Endometrium (tissue), 2 donors: Measurements from ENCODE around the gene IL27RA.

Source experiments
- FAIRE-seq: peaks from 2 replicates; lab custom pipeline; 2012; peaks lifted over from hg19 to GRCh38; lab: Jason Lieb, UNC
- donor health status: control.
- donor health status: control.

IL27RA gene

DNA sequence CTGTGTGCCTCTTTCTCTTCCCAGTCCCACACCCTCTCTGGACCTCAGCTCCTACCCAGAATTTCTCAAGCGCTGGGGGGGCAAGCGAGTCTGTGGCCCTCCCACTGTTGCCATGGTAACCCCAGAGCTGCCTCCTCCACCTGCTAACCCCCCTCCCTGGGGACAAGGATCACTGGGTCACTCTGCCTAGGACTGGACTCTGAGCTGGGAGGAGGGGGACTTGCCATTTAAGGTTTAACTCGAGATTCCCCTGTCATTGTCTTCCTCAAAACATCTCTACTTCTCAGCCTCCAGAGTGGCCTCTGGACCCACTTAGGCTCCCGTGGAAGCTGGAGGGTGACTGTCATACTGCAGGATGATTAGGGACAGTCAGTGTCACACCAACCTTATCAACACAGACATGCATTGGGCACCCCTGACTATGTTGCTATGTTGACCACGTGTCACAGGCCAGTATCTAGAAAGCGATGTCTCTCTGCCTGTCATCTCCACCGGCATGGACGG lies 28.1 kb downstream of the IL27RA start:
- FAIRE-seq = no peak

DNA sequence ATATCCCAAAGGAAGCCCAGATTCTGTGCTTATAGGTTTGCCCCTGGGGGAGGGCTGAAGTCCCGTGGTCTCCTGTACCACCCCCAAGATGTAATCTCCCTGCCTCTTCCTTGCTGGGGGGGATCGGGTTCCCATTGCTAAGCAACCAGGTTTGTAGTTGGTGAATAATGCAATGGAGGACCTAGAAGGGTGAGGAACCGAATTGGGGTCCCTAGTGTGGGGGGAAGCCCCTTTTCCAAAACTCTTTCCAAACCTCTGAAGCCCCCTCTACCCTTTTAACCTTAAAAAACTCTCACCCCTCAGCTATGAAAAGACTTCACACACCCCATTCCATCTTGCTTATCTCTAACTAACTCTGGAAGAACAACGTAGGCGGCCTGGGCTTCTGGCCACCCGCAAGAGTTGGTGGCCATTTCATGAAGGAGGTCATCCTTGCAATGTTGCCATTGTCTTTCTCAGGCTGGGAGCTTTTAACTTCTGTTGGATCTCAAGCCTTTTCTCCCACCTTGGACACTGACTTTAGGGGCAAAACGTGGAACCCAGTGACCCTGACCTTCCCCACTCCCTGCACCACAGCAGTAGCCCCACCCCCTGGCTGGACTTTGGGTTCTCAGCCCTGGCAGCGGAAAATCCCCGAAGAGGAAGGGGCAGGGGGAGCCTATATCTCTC lies 29.7 kb downstream of the IL27RA start:
- FAIRE-seq = no peak

DNA sequence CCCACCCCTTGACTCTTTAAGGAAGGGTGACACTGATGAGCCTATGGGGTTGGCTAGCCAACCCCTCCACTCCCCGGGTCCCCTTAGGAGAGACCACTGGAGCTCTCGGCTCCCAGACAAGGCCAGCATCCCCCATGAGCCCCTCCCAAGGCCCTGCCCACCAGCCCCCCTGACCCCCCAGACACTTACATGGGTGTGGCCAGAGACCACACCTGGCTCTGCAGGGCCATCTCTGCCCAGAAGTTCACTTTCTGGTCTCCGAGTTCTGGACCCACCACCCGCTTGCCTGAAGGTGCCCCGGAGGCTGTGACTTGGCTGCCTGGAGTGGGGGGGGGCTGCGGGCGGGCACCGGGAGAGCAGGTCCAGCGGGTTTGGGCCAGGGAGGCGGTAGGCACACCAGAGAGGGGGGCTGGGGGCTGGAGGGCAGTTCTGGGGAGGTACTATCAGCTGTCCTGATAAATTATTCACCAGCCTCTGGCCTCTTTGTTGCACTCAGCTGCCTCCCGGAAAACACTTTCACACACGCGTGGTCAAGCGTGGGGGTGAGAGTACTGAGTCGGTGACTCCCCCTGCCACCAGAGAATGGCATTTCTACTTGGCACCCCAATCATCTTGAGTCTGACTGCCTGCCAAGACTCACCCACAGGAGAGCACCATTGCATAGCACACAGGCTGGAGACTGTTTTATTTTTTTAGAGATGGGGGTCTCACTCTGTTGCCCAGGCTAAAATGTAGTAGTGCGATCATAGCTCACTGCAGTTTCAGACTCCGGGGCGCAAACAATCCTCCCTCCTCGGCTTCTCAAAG lies 30.4 kb downstream of the IL27RA start, which contains the start of gene PALM3:
Gene PALM3, minus strand, starts transcription at position 326 of the 807 bp plus-strand sequence. Its CDS starts 96 bp downstream, at position 230.
- no peak for FAIRE-seq

DNA sequence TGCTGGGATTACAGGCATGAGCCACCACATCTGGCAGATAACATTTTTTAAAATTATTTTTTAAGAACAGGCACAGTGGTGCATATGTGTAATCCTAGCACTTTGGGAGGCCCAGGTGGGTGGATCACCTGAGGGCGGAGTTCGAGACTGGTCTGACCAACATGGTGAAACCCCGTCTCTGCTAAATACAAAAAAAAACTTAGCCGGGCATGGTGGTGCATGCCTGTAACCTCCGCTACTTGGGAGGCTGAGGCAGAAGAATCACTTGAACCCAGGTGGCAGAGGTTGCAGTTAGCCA lies 30.9 kb downstream of the IL27RA start:
- no peak for FAIRE-seq

DNA sequence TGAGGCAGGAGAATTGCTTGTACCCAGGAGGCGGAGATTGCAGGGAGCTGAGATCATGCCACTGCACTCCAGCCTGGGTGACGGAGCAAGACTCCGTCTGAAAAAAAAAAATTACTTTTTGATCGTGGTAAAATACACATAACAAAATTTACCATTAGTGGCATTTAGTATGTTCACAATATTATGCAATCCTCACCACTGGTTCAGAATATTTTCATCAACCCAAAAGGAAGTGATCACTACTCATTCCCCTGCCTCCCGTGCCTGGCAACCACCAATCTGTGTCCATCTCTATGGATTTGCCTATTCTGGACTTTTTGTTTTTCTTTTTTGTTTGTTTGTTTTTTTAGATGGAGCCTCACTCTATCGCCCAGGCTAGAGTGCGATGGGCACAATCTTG lies 31.5 kb downstream of the IL27RA start:
- no peak for FAIRE-seq

DNA sequence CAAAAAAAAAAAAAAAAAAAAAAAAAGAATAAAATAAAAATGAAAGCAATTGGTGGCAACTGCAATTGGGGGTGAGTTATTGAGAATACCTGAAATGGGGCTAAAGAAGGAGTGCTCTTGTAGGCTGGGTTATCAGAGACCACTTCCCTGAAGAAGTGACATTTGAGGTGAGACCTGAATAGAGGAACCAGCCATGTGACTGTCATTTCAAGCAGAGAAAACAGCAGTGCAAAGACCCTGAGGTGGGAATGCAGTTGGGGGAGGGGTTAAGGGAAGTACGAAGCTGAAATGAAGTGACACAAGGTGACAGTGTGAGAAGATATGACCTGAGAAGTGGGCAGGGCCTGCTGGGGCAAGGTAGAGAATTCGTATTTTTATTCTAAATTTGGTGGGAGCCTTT lies 34.6 kb downstream of the IL27RA start:
- FAIRE-seq = no peak

DNA sequence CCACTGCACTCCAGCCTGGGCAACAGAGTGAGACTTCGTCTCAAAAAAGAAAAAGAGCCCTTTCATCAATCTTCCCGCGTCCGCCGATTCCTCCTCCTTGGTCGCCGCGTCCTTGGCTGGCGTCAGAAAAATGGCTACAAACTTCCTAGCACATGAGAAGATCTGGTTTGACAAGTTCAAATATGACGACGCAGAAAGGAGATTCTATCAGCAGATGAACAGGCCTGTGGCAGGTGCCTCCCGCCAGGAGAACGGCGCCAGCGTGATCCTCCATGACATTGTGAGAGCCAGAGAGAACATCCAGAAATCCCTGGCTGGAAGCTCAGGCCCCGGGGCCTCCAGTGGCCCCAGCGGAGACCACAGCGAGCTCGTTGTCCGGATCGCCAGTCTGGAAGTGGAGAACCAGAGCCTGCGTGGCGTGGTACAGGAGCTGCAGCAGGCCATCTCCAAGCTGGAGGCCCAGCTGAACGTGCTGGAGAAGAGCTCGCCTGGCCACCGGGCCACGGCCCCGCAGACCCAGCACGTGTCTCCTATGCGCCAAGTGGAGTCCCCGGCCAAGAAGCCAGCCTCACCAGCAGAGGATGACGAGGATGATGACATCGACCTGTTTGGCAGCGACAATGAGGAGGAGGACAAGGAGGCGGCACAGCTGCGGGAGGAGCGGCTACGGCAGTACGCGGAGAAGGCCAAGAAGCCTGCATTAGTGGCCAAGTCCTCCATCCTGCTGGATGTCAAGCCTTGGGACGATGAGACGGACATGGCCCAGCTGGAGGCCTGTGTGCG lies 38.9 kb downstream of the IL27RA start:
- FAIRE-seq = no peak

DNA sequence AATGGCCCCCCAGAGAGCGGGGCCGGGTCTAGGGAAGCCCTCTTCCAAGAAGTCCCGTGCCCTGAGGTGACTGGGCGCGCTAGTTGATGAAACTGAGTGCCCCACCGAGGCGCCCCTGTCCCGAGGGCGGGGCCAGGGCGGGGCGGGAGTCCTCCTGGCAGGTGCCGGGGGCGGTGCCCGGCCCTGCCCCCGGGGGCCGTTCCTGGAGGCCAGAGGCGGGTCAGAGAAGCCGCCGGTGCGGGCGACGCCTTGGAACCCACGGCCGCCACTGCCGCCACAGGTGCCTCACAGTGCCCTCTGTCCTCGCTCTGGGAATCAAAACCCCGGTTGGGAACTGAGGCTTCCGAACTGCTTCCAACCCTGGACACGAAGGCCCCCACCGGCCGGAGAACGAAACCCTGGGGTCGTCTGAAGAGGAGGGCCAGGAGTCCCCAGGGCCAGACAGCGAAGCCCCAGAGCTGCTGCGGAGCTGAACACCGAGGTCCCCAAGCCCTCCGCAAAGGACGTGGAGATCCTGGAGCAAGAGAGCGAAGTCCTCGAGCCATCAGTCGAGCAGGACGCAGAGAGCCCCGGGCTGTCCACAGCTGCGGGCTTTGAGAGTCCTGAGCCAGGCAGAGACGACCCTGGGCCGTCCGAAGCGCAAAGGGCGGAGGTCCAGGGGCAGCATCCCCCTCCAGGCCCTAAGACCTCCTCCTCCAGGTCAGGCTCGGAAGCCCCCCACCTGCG lies 41.1 kb downstream of the IL27RA start, which contains the start of gene MISP3:
Gene MISP3, plus strand, starts transcription at position 252 of the 726 bp plus-strand sequence. CDS start 524 bp downstream, outside the sequence.
- no peak for FAIRE-seq

DNA sequence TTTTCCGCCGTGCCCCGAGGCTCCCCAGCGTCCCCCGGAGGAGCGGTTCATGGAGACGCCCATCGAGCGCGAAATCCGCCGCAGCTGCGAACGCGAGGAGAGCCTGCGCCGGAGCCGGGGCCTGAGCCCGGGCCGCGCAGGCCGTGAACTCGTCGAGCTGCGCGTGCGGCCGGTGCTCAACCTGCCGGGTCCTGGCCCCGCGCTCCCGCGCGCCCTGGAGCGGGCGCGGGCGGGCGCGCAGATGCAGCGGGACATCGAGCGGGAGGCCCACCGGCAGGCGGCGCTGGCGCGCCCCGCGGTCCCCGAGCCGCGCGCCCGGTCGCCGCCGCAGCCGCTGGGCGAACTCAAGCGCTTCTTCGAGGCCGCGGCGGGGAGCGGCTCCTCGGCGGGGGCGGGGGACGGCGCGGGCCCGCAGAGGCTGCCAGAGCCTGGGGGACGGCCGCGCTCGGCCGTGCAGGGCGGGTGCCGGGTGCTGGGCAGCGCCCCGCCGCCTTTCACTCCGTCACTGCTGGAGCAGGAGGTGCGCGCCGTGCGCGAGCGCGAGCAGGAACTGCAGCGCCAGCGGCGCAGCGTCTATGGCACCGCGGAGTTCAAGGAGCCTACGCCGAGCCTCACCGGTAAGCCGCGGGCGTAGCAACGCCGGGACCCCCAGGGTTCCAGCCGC lies 41.8 kb downstream of the IL27RA start:
- no peak for FAIRE-seq

DNA sequence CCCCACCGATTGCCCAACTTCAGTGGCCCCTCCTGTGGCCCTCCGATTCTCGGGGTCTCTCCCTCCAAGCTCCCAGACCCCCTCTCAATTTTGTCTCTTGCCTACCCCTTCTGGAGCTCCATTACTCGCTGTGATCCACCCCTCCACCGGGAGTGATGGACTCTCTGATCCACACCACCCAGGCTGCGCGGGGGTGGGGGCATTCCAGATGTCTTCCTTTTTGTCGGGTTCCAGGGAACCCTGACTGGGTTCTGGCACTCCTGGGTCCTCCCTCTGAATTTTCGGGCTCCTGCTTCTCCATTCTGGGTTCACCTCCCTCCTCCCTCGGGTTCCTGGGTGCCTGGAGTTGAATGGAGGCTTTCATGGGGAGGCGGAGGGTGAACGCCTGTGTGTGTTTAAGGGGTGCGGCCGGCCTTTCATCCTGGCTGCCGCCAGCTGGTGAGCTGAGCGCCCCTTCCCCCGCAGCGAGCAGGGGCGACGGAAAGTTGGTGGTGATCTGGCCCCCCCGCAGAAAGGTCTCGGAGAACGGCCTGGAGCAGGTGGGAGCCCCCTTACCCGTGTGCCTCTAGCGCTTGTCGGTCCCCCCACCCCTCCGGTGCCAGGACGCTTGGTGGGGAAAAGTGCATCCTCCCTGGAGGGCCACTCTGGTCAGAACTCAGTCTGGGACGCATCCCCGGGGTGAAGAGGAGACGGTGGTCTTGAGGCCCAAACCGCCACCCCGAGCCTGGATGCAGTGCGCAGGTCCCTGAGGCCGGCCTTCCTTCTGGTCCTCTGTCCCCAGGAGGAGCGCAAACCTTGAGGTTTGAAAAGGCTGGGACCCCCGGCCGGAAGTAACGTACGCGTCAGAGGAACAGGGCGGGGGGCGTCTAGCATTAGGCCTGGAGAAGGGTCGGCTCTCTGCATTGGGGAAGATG lies 42.6 kb downstream of the IL27RA start:
- FAIRE-seq = no peak

DNA sequence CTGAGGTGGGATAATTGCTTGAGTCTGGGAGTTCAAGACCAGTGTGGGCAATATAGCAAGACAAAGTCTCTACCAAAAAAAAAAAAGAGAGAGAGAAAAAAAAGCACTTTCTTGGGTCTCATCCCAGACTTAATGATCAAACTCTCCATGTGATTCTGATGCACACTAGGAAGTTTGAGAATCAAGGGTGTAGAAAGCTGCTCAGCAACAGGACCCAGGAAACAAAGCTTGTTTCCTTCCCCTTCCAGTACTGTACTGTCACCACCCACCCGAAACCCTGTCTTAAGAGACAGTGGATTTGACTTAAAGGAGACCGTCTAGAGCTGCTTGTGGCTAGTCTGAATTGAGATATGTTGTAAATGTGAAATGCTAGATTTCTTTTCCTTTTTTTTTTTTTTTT lies 46.8 kb downstream of the IL27RA start:
- FAIRE-seq = no peak

DNA sequence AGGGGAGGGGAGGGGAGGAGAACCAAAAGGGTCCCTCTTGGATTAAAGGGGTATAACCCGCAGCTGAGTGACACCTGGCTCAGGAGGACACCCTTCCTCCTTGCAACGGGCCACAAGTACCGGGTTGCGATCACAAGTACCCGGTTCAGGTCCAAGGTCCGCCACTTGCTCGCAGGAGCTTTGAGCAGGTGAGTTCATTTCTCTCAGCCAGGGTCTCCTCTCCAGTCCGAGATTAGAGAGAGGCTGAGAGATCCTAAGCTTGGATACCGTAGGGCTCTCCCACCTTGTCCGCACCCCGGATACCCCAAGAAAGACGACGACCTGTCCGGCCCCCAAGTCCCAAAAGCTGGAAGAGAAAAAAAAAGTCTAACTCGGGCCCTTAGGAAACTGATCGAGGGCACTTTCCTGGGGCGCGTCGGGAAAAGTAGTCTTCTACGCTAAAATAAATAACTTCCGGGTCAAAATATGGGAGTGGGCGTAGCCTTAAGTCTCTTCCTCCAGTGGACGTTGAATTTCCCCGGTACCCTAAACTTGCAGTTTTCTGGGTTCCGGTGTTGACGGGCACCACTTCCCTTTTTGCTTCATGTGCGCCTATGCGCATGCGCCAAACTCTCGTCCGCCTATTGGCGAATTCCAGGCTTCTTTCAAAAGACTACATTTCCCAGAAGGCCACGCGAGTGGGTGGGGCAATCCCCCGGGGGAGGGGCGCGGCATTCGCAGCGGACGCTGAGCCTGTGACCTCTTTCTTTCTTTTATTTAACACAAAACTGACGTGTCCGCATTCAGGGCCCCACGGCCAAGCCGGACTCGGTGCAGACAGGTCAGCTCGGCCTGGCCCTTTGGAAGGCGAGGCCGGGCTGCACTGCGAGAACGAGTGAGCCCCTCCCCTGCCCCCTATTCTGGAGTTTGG lies 49.6 kb downstream of the IL27RA start:
- FAIRE-seq = peak; percentile 99

DNA sequence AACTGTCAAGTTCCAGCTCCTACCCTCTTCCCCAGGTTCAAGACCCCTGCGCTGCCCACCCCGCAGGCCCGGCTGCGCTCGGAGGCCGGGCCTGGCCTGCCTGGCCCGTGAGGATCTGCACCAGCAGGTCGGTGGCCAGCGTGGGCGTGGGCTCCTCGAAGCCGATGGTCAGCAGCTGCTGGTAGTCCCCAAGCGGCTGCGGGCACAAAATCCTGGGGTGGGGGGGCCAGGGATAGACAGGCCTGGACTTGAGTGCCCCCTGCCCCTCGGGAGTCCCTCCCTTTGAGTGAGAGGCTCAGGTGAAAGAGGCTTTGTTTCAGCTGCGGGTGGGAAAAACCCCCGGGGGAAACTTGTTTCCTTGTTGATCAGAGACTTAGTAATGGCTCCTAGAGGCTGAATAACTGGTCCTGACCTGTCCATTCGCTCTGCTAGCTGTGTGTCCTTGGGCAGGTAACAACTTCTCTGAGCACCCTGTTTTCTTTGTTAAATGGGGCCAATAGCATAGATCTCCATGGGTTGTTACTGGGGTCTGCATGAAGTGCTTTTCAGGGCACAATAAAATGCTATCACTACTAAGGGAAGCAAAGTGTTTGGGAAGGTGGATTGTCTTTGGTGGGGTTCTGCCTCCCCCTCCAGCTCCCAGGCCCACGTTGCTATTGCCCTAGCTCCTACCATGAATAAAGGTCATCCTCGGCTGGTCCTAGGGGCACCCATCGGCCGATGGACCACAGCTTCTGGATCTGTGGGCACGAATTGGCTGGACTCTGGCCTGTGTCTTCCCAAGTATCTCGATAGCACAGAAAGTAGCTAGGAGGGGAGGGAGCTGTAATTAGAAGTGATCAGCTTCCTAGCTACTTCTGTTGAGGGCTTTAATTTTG lies 50.5 kb downstream of the IL27RA start:
- FAIRE-seq = no peak

DNA sequence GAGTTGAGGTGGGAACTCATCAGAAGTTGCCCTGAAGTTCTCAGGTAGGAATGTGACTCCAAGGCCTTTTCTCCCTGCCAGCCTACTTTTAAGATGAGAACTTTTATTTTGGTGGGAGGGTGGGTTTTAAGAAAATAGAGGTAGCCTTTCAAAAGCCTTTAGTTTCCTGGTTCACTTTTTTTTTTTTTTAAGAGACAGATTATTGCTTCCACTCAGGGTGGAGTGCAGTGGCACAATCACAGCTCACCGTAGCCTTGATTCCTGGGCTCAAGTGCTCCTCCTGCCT lies 51.1 kb downstream of the IL27RA start:
- no peak for FAIRE-seq

DNA sequence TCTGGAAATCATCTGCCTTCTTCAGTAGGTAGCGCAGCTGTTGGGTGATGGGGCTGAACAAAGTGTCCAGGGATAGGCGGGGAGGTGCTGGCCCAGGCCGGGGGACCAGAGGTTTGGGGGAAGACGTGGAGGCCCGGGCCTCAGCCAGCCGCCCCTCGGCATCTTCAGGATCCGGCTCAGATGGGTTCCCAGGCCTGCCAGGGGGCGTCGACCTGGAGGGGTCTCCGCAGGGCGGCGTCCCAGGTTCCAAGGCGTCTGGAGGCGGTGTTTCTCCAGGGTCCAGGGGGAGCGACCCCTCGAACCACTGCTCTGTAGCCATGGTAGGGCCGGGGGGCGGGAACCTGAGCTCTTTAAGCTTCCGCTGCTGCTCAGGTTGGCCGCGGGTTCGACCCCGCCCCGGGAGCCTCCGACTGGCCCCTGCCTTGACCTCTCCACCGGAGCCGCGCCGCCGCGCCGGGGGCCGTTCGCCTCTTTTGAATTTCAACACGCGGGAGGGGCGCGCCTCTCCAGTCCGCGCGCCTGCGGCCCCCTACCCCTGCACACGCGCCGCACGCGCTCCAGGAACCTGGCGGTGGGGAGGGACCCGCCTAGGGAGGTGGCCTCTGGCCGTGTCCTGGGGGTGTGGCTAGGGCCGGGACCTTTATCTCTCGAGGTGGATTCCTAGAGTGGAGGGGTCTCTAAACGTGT lies 53.9 kb downstream of the IL27RA start, which contains the start of gene C19orf67:
Gene C19orf67, minus strand, starts transcription at position 475 of the 687 bp plus-strand sequence. Its CDS starts 156 bp downstream, at position 319.
- no peak for FAIRE-seq

DNA sequence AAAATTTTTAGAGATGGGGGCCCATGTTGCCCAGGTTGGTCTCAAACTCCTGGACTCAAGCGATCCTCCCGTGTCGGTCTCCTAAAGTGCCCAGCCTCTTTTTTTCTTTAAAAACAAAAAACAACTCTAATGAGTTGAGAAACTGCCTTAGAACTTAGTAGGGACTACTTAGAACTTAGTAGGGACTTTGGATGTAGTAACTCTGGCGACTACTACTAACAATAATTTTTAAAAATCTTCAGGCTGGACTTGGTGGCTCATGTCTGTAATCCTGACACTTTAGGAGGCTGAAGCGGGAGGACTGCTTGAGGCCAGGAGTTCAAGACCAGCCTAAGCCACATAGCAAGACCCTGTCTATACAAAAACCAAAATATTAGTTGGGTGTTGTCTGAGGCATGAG lies 54.5 kb downstream of the IL27RA start:
- FAIRE-seq = no peak

DNA sequence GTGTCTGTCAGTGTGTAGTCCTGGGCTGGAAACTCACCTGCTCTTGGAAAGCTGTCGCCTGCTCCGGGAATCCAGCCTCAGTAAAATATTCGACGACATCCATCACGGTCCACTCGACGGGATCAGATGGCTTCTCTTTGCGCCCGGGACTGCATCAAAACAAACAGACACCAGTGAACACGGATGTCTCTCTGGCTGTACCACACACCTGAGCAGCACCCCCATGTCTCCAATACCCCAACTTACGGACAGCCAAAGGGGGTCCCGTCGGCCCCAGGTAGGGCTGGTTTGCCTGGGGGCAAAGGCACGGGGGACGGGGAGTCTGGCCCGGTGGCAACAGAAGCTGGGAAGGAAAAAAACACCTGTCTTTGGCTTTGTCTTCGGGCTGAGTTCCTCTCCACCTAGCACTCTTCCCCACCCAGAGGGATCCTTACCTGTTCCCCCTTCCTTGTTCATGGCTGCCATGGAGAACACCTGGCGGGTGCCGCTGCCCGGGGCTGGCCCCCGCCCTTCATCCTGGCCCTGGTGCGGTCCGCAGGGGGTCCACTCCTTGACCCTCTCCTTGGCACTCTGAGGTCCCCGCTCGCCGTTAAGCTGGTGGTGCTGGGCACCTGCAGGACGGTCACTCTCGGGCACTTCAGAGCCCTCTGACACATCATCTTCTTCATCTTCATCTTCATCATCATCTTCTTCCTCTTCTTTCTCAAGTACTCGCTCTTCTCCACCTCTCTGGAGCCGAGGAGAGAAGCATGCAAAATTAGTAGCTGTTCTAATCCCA lies 57.3 kb downstream of the IL27RA start:
- FAIRE-seq = no peak
